HG02885 (cell line): Measurements from ENCODE around the gene UNCX.
"Not testable (repeated sequence)": the region's sequence is repeated elsewhere in the genome, so short reads cannot be mapped to it uniquely, and the experiment has no call there.

Experiments used
- ATAC-seq: cut with Tn5 transposase; IDR thresholded peaks from one replicate; pipeline ENCODE4 v1.9.1; 2021; ENCODE audit warnings: mild to moderate bottlenecking; ENCODE audit not compliant: unreplicated experiment, poor library complexity

The UNCX gene

GRCh38 chr7:1232623-1233332 is at the start of gene UNCX:
TSS of gene UNCX (plus strand) at chr7:1232872. CDS start at chr7:1233018, 146 bp downstream.
- no peak for ATAC-seq

- ATAC-seq: no peak
Observed at GRCh38 chr7:1187127-1187526, 45.5 kb upstream of the UNCX start.

- no peak for ATAC-seq
Observed at GRCh38 chr7:1188720-1189294, 43.9 kb upstream of the UNCX start.

- ATAC-seq: no peak
Observed at GRCh38 chr7:1189986-1190772, 42.5 kb upstream of the UNCX start.

- no peak for ATAC-seq
Observed at GRCh38 chr7:1192171-1192676, 40.4 kb upstream of the UNCX start.

GRCh38 chr7:1193593-1194424 is 38.9 kb upstream of the UNCX start:
- no peak for ATAC-seq

- ATAC-seq: not testable (repeated sequence)
Observed at GRCh38 chr7:1196441-1196840, 36.2 kb upstream of the UNCX start.

GRCh38 chr7:1196950-1197349 is 35.7 kb upstream of the UNCX start:
- no peak for ATAC-seq

GRCh38 chr7:1197997-1198625 is 34.6 kb upstream of the UNCX start:
- ATAC-seq: no peak

GRCh38 chr7:1200045-1200444 is 32.6 kb upstream of the UNCX start:
- no peak for ATAC-seq

- no peak for ATAC-seq
Observed at GRCh38 chr7:1201916-1202315, 30.8 kb upstream of the UNCX start.

- ATAC-seq: not testable (repeated sequence)
Observed at GRCh38 chr7:1202914-1203313, 29.8 kb upstream of the UNCX start.

GRCh38 chr7:1204460-1205140 is 28.1 kb upstream of the UNCX start:
- no peak for ATAC-seq

GRCh38 chr7:1205742-1206141 is 26.9 kb upstream of the UNCX start:
- ATAC-seq: not testable (repeated sequence)

- ATAC-seq: no peak
Observed at GRCh38 chr7:1209097-1209496, 23.6 kb upstream of the UNCX start.

- no peak for ATAC-seq
Observed at GRCh38 chr7:1210321-1210978, 22.2 kb upstream of the UNCX start.

- no peak for ATAC-seq
Observed at GRCh38 chr7:1210979-1211608, 21.6 kb upstream of the UNCX start.

GRCh38 chr7:1211611-1212010 is 21.1 kb upstream of the UNCX start:
- no peak for ATAC-seq
